Measurements from ENCODE around the gene ZFP36. TPM values are rescaled to one million over a fixed set of nuclear protein-coding genes. Genes with fewer than 3 reads are reported as not detected.

ZFP36 gene
- total and polyA plus RNA-seq, 5 donors from 2014 or later, result 89.8 to 1,400 (median 116) TPM

DNA sequence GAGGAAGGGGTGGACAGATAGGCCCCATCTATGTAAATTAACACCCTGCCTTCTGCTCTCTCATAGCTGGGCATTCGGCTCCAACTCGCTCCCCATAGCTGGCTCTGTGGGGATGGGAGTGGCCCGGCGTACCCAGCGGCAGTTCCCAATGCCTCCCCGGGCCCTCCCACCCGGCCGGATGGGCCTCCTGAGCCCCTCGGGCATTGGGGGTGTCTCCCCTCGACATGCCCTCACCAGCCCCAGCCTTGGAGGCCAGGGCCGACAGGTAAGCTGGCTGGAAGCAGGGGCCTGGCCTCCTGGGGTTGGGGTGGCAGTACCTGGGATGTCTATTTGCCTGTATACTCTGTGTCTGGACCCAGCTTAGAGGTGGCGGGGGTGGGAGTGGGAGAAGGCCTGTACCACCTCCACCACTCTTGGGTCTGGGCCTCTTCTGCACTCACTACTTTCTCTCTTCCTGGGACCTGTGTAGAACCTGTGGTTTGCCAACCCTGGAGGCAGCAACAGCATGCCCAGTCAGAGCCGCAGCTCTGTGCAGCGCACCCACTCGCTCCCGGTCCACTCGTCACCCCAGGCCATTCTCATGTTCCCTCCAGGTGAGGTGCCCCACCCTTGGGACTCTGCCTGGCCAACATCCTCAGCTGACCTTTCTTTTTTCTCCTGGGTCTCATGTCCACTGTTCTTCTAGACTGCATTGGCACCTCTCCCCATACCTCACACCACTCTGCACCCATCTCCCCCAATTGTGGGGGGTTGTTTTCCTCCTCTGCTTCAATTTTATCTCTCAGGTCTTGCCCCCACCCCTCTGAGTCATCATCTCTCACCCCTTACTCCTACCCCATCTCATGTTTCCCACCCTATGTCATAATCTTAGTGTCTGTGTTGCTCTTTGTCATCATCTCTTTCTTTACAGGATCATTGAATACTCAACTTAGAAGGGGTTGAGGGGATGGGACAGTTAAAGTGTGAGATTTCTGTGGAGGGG lies 25.8 kb upstream of the ZFP36 start:
- H3K4me1 Mint-ChIP-seq, result peaks cover 0 to 6% (median 1%) of the 10 kb centered on the region in 4 donors
- peaks cover 47% of the 10 kb centered on the region for H3K36me3 Mint-ChIP-seq
- H3K9me3 Mint-ChIP-seq, result no peaks in the 10 kb centered on the region
- Histone ChIP-seq H3K27me3 (ENCODE audit: control insufficient read depth, insufficient read depth, low read length) (no peaks in the 10 kb centered on the region), H3K4me1 (ENCODE audit: control insufficient read depth, insufficient read depth, low read length, poor library complexity, severe bottlenecking) (no peaks in the 10 kb centered on the region), H3K9me3 (ENCODE audit: control insufficient read depth in 2 of 2, low read length in 2 of 2) (no peaks in the 10 kb centered on the region), H3K36me3 (ENCODE audit: control insufficient read depth, insufficient read depth, low read length) (peaks cover 75% of the 10 kb centered on the region), H3K4me3 (ENCODE audit: low read depth, low read length) (no peak overlapping the region), H3K27ac (ENCODE audit: insufficient read depth, low read length, poor library complexity, severe bottlenecking) (no peak overlapping the region)
- H3K27ac Mint-ChIP-seq, result peak overlapping the region in 1 of 3 donors; percentile 4
- no peaks in the 10 kb centered on the region for H3K27me3 Mint-ChIP-seq
- no peak overlapping the region for H3K4me3 Mint-ChIP-seq
- ATAC-seq (ENCODE audit: low read depth in 2 of 2) (no peak), DNase-seq (no peak)

DNA sequence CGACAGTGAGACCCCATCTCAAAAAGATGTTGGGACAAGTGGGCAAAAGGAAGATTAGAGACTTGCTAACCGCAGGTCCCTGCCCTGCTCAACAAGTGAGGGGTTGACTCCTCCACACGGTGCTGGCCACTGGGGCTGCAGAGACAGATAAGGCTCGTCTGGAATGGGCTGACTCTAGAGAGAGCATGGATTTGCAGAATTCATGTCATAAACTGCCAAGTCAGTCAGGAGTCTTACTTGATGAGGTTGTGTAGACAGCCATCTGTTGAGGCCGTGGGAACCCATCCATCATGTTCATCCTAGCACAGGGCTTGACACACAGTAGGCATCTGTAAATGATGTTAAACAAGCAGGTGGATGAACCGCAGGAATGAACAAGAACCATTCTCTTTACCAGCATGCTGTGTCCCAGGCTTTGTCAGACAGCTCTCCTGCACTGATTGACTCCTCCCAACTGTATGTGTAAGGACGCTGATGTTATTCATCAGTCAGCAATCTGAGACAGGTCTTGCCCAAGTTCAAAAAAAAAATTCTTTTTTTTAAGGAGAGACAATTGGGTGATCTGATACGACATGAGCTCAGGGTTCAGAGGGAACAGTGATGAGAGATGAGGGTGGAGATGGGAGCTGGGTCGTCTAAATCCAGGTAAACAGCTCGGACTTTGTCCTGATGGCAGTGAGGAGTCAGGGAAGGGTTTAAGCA lies 24.6 kb upstream of the ZFP36 start:
- no peaks in the 10 kb centered on the region for H3K27me3 ChIP-seq (ENCODE audit: control insufficient read depth, insufficient read depth, low read length)
- peaks cover 75% of the 10 kb centered on the region for H3K36me3 ChIP-seq (ENCODE audit: control insufficient read depth, insufficient read depth, low read length)
- DNase-seq (no peak), ATAC-seq (ENCODE audit: low read depth in 2 of 2) (no peak)
- H3K9me3 ChIP-seq (ENCODE audit: control insufficient read depth in 2 of 2, low read length in 2 of 2), result no peaks in the 10 kb centered on the region
- peak overlapping the region in 1 of 4 donors; percentile 15 for H3K4me3 Mint-ChIP-seq
- H3K27me3 Mint-ChIP-seq, result no peaks in the 10 kb centered on the region
- H3K4me3 ChIP-seq (ENCODE audit: low read depth, low read length), result no peak overlapping the region
- peaks cover 0 to 6% (median under 1%) of the 10 kb centered on the region in 4 donors for H3K4me1 Mint-ChIP-seq
- H3K27ac ChIP-seq (ENCODE audit: insufficient read depth, low read length, poor library complexity, severe bottlenecking), result no peak overlapping the region
- peaks cover 47% of the 10 kb centered on the region for H3K36me3 Mint-ChIP-seq
- H3K27ac Mint-ChIP-seq, result peak overlapping the region in 1 of 3 donors; percentile 42
- no peaks in the 10 kb centered on the region for H3K9me3 Mint-ChIP-seq
- H3K4me1 ChIP-seq (ENCODE audit: control insufficient read depth, insufficient read depth, low read length, poor library complexity, severe bottlenecking), result no peaks in the 10 kb centered on the region

DNA sequence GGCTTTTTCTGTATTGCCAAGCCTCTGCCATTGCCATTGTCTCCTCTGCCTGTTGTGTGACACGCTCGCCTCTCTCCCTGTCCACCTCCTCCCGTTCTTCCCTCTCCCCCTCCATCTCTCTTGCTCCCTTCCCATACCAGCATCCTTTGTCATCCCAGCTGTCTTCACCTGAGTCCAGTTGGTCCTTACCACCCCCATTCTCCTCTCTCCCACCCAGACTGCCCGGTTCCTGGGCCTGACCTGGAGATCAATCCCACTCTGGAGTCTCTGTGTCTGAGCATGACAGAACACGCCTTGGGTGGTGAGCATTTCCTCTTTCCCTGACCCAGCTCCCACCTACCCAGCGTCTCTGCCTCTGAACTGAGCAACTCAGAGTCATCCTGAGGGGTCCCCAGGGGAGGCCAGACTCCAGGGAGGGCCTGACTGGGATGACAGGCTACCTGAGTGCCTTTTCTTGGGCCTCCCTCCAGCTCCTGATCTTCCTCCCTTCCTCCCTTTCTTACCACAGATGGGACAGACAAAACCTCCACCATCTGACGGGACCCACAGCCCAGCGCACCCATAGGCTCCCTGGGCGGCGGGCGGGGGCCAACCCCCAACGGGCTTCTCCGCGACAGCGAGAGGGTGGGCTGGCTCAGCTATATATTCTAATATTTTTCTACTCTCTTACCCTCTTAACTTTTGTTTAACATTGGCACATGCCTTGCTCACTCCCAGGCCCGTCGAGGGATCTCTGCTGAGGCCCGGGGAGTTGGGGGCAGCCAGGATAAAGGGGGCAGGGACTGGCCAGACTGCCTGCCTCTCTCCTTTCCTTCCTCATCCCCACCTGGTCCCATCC lies 23.4 kb upstream of the ZFP36 start:
- no peak overlapping the region for H3K4me3 ChIP-seq (ENCODE audit: low read depth, low read length)
- no peaks in the 10 kb centered on the region for H3K9me3 Mint-ChIP-seq
- no peaks in the 10 kb centered on the region for H3K27me3 ChIP-seq (ENCODE audit: control insufficient read depth, insufficient read depth, low read length)
- no peaks in the 10 kb centered on the region for H3K27me3 Mint-ChIP-seq
- peaks cover 44% of the 10 kb centered on the region for H3K36me3 Mint-ChIP-seq
- peak overlapping the region in 2 of 3 donors; percentile 65 to 86 for H3K27ac Mint-ChIP-seq
- DNase-seq (no peak), ATAC-seq (ENCODE audit: low read depth in 2 of 2) (no peak)
- H3K4me3 Mint-ChIP-seq, result no peak overlapping the region
- H3K27ac ChIP-seq (ENCODE audit: insufficient read depth, low read length, poor library complexity, severe bottlenecking), result no peak overlapping the region
- H3K36me3 ChIP-seq (ENCODE audit: control insufficient read depth, insufficient read depth, low read length), result peaks cover 74% of the 10 kb centered on the region
- H3K4me1 Mint-ChIP-seq, result peaks cover 0 to 6% (median under 1%) of the 10 kb centered on the region in 4 donors
- no peaks in the 10 kb centered on the region for H3K9me3 ChIP-seq (ENCODE audit: control insufficient read depth in 2 of 2, low read length in 2 of 2)
- H3K4me1 ChIP-seq (ENCODE audit: control insufficient read depth, insufficient read depth, low read length, poor library complexity, severe bottlenecking), result no peaks in the 10 kb centered on the region

DNA sequence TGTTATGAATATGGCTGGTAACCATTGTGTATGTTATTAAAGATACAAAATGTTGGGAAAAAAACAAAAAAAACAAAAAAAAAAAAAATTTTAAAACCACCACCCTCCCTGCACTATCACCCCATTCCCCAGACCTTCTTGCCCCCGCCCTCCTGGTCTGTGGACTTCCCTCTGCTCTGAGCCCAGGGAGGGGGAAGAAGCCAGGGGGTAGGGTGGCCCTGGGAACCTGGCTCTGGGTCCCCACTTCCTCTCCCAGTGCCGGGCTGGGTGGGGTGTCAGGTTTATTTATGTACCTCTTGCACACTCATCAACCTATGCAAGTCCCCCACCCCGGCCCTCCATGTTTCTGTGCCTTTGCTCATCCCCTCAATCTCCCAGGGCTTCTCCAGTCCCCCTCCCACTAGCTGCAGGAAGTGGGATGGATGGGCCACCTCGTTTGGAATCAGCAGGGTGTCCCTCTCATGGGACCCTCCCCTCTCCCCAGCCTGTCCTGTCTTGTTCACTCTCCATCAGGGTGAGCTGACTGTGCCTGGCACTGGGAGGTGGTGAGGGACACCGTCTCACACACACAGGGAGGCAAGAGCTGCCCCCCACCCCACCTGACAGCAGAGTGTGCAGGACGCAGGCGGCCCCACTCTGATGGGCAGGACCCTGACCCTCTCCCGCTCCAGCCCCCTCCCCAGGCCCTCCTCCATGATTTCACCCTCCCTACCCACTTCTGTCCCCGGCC lies 21.6 kb upstream of the ZFP36 start:
- Histone ChIP-seq H3K4me3 (ENCODE audit: low read depth, low read length) (no peak overlapping the region), H3K36me3 (ENCODE audit: control insufficient read depth, insufficient read depth, low read length) (peaks cover 69% of the 10 kb centered on the region), H3K4me1 (ENCODE audit: control insufficient read depth, insufficient read depth, low read length, poor library complexity, severe bottlenecking) (peaks cover 5% of the 10 kb centered on the region), H3K27ac (ENCODE audit: insufficient read depth, low read length, poor library complexity, severe bottlenecking) (no peak overlapping the region), H3K27me3 (ENCODE audit: control insufficient read depth, insufficient read depth, low read length) (no peaks in the 10 kb centered on the region), H3K9me3 (ENCODE audit: control insufficient read depth in 2 of 2, low read length in 2 of 2) (no peaks in the 10 kb centered on the region)
- H3K27ac Mint-ChIP-seq, result peak overlapping the region in 2 of 3 donors; percentile 67 to 74
- H3K9me3 Mint-ChIP-seq, result no peaks in the 10 kb centered on the region
- H3K27me3 Mint-ChIP-seq, result no peaks in the 10 kb centered on the region
- DNase-seq, result no peak
- peaks cover 0 to 10% (median 5%) of the 10 kb centered on the region in 4 donors for H3K4me1 Mint-ChIP-seq
- ATAC-seq (ENCODE audit: low read depth in 2 of 2), result peak in 1 of 2 donors; percentile 11
- H3K4me3 Mint-ChIP-seq, result peak overlapping the region in 1 of 4 donors; percentile 49
- peaks cover 46% of the 10 kb centered on the region for H3K36me3 Mint-ChIP-seq

DNA sequence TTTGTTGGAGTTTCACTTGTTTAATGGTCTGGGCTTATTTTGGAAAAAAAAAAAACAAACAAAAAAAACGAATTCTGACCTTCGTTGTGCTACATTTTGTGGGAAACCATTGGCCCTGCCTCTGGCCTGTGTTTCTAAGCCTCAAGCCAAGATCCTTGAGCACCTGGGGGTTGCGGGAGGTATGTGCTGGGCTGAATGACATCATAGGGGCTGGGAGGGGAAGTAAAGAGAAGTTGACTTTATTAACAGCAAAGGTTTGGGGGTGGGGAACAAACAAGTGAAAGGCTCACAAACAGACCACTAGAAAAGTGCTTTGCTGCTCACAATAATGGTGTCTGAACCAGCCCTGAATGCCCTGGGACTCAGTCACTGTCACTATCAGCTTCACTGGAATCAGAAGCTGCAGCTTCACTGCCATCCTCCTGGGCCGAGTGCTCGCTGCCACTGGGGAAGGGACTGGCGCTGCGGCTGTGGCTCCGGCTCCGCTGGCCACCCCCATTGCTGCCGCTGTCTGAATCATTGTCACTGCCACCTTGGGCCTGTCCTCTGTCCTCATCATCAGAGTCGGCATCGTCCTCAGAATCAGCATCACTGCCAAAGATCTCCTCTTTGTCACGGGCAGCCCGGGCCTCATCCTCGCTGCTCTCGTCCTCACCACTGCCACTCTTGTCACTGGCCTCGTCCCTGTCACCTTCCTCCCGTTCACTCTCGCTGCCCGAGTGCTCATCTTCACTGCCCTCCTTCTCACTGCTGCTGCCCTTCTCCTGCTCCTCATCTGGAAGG lies 20.8 kb upstream of the ZFP36 start:
- H3K27ac ChIP-seq (ENCODE audit: insufficient read depth, low read length, poor library complexity, severe bottlenecking), result no peak overlapping the region
- peaks cover 44% of the 10 kb centered on the region for H3K36me3 Mint-ChIP-seq
- H3K27me3 ChIP-seq (ENCODE audit: control insufficient read depth, insufficient read depth, low read length), result no peaks in the 10 kb centered on the region
- DNase-seq (no peak), ATAC-seq (ENCODE audit: low read depth in 2 of 2) (no peak)
- peak overlapping the region in 2 of 3 donors; percentile 74 to 86 for H3K27ac Mint-ChIP-seq
- peak overlapping the region in 2 of 4 donors; percentile 41 to 58 for H3K4me3 Mint-ChIP-seq
- peaks cover 10% of the 10 kb centered on the region for H3K4me1 ChIP-seq (ENCODE audit: control insufficient read depth, insufficient read depth, low read length, poor library complexity, severe bottlenecking)
- H3K4me3 ChIP-seq (ENCODE audit: low read depth, low read length), result no peak overlapping the region
- H3K9me3 ChIP-seq (ENCODE audit: control insufficient read depth in 2 of 2, low read length in 2 of 2), result no peaks in the 10 kb centered on the region
- H3K27me3 Mint-ChIP-seq, result no peaks in the 10 kb centered on the region
- H3K36me3 ChIP-seq (ENCODE audit: control insufficient read depth, insufficient read depth, low read length), result peaks cover 62% of the 10 kb centered on the region
- peaks cover 0 to 16% (median 10%) of the 10 kb centered on the region in 4 donors for H3K4me1 Mint-ChIP-seq
- no peaks in the 10 kb centered on the region for H3K9me3 Mint-ChIP-seq

DNA sequence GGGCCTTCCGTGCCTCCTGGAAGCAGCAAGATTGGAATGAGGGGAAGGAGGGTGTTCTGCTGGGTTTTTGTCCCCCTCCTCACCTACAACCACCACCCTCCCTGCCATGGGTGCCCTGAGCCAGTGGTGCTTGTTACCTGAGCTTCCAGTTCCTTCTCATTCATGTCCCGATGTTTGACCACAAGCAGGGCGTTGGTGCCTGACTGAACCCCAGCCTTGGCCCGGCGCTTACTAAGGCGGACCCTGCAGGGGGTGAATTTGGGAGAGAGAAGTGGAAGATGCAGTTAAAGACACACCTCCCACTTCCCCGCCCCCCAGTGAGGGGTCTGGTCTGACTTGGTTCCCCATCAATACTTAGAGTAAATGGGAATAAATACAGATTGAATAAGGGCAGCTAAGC lies 20.1 kb upstream of the ZFP36 start:
- Histone ChIP-seq H3K4me1 (ENCODE audit: control insufficient read depth, insufficient read depth, low read length, poor library complexity, severe bottlenecking) (peaks cover 12% of the 10 kb centered on the region), H3K9me3 (ENCODE audit: control insufficient read depth in 2 of 2, low read length in 2 of 2) (no peaks in the 10 kb centered on the region), H3K36me3 (ENCODE audit: control insufficient read depth, insufficient read depth, low read length) (peaks cover 54% of the 10 kb centered on the region), H3K27ac (ENCODE audit: insufficient read depth, low read length, poor library complexity, severe bottlenecking) (no peak overlapping the region), H3K4me3 (ENCODE audit: low read depth, low read length) (no peak overlapping the region), H3K27me3 (ENCODE audit: control insufficient read depth, insufficient read depth, low read length) (no peaks in the 10 kb centered on the region)
- Mint-ChIP-seq H3K4me3 (peak overlapping the region in 1 of 4 donors; percentile 55), H3K27me3 (no peaks in the 10 kb centered on the region), H3K9me3 (no peaks in the 10 kb centered on the region), H3K36me3 (peaks cover 41% of the 10 kb centered on the region), H3K27ac (peak overlapping the region in 2 of 3 donors; percentile 77 to 86), H3K4me1 (peaks cover 0 to 18% (median 14%) of the 10 kb centered on the region in 4 donors)
- DNase-seq (no peak), ATAC-seq (ENCODE audit: low read depth in 2 of 2) (no peak)
